ENCODE data around the gene TAC4.

DNA sequence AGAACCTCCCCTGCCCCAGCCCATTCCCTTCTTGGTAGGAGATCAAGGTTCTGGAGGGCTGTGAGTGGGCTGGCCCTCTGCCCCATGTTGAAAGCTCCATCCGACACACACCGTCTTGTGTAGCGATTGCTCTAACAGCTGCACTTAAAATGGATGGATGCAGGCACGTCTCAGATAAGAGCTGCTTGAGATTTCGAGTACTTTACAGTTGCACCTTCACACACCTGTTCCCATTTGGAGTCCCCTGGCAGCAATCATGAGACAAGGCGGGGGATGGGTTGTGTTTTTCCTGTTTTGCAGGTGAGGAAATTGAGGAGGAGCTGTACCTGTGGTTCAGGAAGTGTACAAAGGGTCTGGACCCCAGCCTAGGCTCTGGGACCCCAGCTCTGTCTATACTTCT lies 25.6 kb upstream of the TAC4 start:
- TF ChIP-seq, protein P1, sequence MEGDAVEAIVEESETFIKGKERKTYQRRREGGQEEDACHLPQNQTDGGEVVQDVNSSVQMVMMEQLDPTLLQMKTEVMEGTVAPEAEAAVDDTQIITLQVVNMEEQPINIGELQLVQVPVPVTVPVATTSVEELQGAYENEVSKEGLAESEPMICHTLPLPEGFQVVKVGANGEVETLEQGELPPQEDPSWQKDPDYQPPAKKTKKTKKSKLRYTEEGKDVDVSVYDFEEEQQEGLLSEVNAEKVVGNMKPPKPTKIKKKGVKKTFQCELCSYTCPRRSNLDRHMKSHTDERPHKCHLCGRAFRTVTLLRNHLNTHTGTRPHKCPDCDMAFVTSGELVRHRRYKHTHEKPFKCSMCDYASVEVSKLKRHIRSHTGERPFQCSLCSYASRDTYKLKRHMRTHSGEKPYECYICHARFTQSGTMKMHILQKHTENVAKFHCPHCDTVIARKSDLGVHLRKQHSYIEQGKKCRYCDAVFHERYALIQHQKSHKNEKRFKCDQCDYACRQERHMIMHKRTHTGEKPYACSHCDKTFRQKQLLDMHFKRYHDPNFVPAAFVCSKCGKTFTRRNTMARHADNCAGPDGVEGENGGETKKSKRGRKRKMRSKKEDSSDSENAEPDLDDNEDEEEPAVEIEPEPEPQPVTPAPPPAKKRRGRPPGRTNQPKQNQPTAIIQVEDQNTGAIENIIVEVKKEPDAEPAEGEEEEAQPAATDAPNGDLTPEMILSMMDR (IDR thresholded peaks at IDR 0.05; ENCODE audit: low read depth, low read length, missing input control): no peak
- TF ChIP-seq, protein P2, sequence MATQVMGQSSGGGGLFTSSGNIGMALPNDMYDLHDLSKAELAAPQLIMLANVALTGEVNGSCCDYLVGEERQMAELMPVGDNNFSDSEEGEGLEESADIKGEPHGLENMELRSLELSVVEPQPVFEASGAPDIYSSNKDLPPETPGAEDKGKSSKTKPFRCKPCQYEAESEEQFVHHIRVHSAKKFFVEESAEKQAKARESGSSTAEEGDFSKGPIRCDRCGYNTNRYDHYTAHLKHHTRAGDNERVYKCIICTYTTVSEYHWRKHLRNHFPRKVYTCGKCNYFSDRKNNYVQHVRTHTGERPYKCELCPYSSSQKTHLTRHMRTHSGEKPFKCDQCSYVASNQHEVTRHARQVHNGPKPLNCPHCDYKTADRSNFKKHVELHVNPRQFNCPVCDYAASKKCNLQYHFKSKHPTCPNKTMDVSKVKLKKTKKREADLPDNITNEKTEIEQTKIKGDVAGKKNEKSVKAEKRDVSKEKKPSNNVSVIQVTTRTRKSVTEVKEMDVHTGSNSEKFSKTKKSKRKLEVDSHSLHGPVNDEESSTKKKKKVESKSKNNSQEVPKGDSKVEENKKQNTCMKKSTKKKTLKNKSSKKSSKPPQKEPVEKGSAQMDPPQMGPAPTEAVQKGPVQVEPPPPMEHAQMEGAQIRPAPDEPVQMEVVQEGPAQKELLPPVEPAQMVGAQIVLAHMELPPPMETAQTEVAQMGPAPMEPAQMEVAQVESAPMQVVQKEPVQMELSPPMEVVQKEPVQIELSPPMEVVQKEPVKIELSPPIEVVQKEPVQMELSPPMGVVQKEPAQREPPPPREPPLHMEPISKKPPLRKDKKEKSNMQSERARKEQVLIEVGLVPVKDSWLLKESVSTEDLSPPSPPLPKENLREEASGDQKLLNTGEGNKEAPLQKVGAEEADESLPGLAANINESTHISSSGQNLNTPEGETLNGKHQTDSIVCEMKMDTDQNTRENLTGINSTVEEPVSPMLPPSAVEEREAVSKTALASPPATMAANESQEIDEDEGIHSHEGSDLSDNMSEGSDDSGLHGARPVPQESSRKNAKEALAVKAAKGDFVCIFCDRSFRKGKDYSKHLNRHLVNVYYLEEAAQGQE (IDR thresholded peaks at IDR 0.05): no peak
- TF ChIP-seq, protein P3, sequence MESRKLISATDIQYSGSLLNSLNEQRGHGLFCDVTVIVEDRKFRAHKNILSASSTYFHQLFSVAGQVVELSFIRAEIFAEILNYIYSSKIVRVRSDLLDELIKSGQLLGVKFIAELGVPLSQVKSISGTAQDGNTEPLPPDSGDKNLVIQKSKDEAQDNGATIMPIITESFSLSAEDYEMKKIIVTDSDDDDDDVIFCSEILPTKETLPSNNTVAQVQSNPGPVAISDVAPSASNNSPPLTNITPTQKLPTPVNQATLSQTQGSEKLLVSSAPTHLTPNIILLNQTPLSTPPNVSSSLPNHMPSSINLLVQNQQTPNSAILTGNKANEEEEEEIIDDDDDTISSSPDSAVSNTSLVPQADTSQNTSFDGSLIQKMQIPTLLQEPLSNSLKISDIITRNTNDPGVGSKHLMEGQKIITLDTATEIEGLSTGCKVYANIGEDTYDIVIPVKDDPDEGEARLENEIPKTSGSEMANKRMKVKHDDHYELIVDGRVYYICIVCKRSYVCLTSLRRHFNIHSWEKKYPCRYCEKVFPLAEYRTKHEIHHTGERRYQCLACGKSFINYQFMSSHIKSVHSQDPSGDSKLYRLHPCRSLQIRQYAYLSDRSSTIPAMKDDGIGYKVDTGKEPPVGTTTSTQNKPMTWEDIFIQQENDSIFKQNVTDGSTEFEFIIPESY (IDR thresholded peaks at IDR 0.05): no peak
- TF ChIP-seq, protein P4, sequence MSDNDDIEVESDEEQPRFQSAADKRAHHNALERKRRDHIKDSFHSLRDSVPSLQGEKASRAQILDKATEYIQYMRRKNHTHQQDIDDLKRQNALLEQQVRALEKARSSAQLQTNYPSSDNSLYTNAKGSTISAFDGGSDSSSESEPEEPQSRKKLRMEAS (IDR thresholded peaks at IDR 0.05): no peak
- TF ChIP-seq YY1 (IDR thresholded peaks at IDR 0.05) (no peak), RAD21 (IDR thresholded peaks at IDR 0.05) (no peak), SP1 (IDR thresholded peaks at IDR 0.05) (no peak), EGR1 (IDR thresholded peaks at IDR 0.05; ENCODE audit: low read depth in 2 of 2) (no peak), TAF1 (conservative IDR thresholded peaks at IDR 0.05) (no peak), JUND (IDR thresholded peaks at IDR 0.05) (no peak), GABPA (IDR thresholded peaks at IDR 0.05 in 1 of 2, conservative IDR thresholded peaks at IDR 0.05 in 1 of 2) (no peak), FOXA1 (IDR thresholded peaks at IDR 0.05) (no peak)
- TF ChIP-seq, protein P5, sequence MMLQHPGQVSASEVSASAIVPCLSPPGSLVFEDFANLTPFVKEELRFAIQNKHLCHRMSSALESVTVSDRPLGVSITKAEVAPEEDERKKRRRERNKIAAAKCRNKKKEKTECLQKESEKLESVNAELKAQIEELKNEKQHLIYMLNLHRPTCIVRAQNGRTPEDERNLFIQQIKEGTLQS (IDR thresholded peaks at IDR 0.05): no peak
